Muscle of arm (tissue), 12 donors: ENCODE results near the gene MRPS22. TPM values are rescaled to one million over a fixed set of nuclear protein-coding genes. Genes with fewer than 3 reads are reported as not detected.

Source experiments
- DNase-seq: peaks from one replicate; pipeline ENCODE4 v3.0.0-alpha.2; 2013
- polyA plus RNA-seq, 12 donors: library from polyadenylated mRNA; unstranded; fragments of 120-200 nt; gene quantifications; one replicate each; pipeline ENCODE4 v1.2.1, GENCODE V29; 2013; ENCODE audit not compliant: insufficient read length in 12 of 12

The MRPS22 gene
- polyA plus RNA-seq, 12 donors = 48.1 to 60.0 (median 52.7) TPM; not detected in 1

- no peak for DNase-seq
Measured at GRCh38 chr3:139309061-139309591, 34.7 kb upstream of the MRPS22 start.

- no peak for DNase-seq
Measured at GRCh38 chr3:139309880-139310279, 33.9 kb upstream of the MRPS22 start.

- DNase-seq = no peak
Measured at GRCh38 chr3:139310474-139310933, 33.3 kb upstream of the MRPS22 start.

GRCh38 chr3:139311557-139311956 is 32.3 kb upstream of the MRPS22 start:
- no peak for DNase-seq

GRCh38 chr3:139312416-139312815 is 31.4 kb upstream of the MRPS22 start:
- DNase-seq = no peak

- DNase-seq = no peak
Measured at GRCh38 chr3:139312959-139313358, 30.9 kb upstream of the MRPS22 start.

- DNase-seq = no peak
Measured at GRCh38 chr3:139313921-139314320, 29.9 kb upstream of the MRPS22 start.

- DNase-seq = no peak
Measured at GRCh38 chr3:139317215-139317614, 26.6 kb upstream of the MRPS22 start.

- DNase-seq = no peak
Measured at GRCh38 chr3:139317660-139318430, 26.0 kb upstream of the MRPS22 start.

- no peak for DNase-seq
Measured at GRCh38 chr3:139318431-139318816, 25.4 kb upstream of the MRPS22 start.

GRCh38 chr3:139318826-139319225 is 25.0 kb upstream of the MRPS22 start:
- DNase-seq = no peak

GRCh38 chr3:139319428-139320402 is 24.1 kb upstream of the MRPS22 start:
- no peak for DNase-seq

- DNase-seq = no peak
Measured at GRCh38 chr3:139320551-139321309, 23.1 kb upstream of the MRPS22 start.

- no peak for DNase-seq
Measured at GRCh38 chr3:139322346-139322745, 21.5 kb upstream of the MRPS22 start.

- no peak for DNase-seq
Measured at GRCh38 chr3:139323146-139323545, 20.7 kb upstream of the MRPS22 start.

GRCh38 chr3:139324456-139324855 is 19.4 kb upstream of the MRPS22 start:
- no peak for DNase-seq

GRCh38 chr3:139325551-139325950 is 18.3 kb upstream of the MRPS22 start:
- no peak for DNase-seq

- DNase-seq = no peak
Measured at GRCh38 chr3:139326131-139326530, 17.7 kb upstream of the MRPS22 start.

GRCh38 chr3:139326707-139327106 is 17.1 kb upstream of the MRPS22 start:
- no peak for DNase-seq

GRCh38 chr3:139327231-139327630 is 16.6 kb upstream of the MRPS22 start:
- no peak for DNase-seq

- DNase-seq = no peak
Measured at GRCh38 chr3:139327861-139328260, 16.0 kb upstream of the MRPS22 start.

- DNase-seq = no peak
Measured at GRCh38 chr3:139328356-139328755, 15.5 kb upstream of the MRPS22 start.
